GM21360 (cell line): Measurements from ENCODE around the gene NLRC5.

Source experiments
- ATAC-seq: cut with Tn5 transposase; IDR thresholded peaks from one replicate; pipeline ENCODE4 v1.9.1; 2021; ENCODE audit warnings: mild to moderate bottlenecking, moderate library complexity; ENCODE audit not compliant: unreplicated experiment

Gene NLRC5

GRCh38 chr16:57118461-57119084 is 129.2 kb downstream of the NLRC5 start:
- no peak for ATAC-seq

GRCh38 chr16:57123216-57123973 is 134.0 kb downstream of the NLRC5 start:
- ATAC-seq: no peak

GRCh38 chr16:57123974-57124674 is 134.8 kb downstream of the NLRC5 start:
- no peak for ATAC-seq

- no peak for ATAC-seq
Observed at GRCh38 chr16:57125376-57125775, 136.0 kb downstream of the NLRC5 start.

GRCh38 chr16:57125969-57126368 is 136.6 kb downstream of the NLRC5 start:
- ATAC-seq: no peak

GRCh38 chr16:57126411-57126810 is 137.1 kb downstream of the NLRC5 start:
- ATAC-seq: no peak

GRCh38 chr16:57127037-57127763 is 137.8 kb downstream of the NLRC5 start:
- ATAC-seq: no peak

- no peak for ATAC-seq
Observed at GRCh38 chr16:57127836-57128235, 138.5 kb downstream of the NLRC5 start.

- no peak for ATAC-seq
Observed at GRCh38 chr16:57128771-57129389, 139.5 kb downstream of the NLRC5 start.

GRCh38 chr16:57130950-57131321 is 141.6 kb downstream of the NLRC5 start:
- no peak for ATAC-seq

GRCh38 chr16:57131351-57131970 is 142.1 kb downstream of the NLRC5 start:
- no peak for ATAC-seq

- ATAC-seq: no peak
Observed at GRCh38 chr16:57132470-57132869, 143.1 kb downstream of the NLRC5 start.

- ATAC-seq: no peak
Observed at GRCh38 chr16:57133031-57133430, 143.7 kb downstream of the NLRC5 start.
